GM18873 (cell line): ENCODE data around the gene DHRS11.

Source experiments
- ATAC-seq: cut with Tn5 transposase; IDR thresholded peaks from one replicate; pipeline ENCODE4 v1.9.1; 2021; ENCODE audit warnings: mild to moderate bottlenecking, moderate library complexity, moderate number of reproducible peaks; ENCODE audit not compliant: unreplicated experiment, low FRiP score

The DHRS11 gene

GRCh38 chr17:36591434-36592315, at the start of gene DHRS11:
TSS of gene DHRS11 (plus strand) at chr17:36591879. CDS start at chr17:36592010, 131 bp downstream.
- ATAC-seq = peak; percentile 43

- no peak for ATAC-seq
These were observed 48.9 kb upstream of the DHRS11 start for GRCh38 chr17:36542755-36543154.

- ATAC-seq = peak; percentile 15
These were observed 47.7 kb upstream of the DHRS11 start for GRCh38 chr17:36544044-36544306.

DNA sequence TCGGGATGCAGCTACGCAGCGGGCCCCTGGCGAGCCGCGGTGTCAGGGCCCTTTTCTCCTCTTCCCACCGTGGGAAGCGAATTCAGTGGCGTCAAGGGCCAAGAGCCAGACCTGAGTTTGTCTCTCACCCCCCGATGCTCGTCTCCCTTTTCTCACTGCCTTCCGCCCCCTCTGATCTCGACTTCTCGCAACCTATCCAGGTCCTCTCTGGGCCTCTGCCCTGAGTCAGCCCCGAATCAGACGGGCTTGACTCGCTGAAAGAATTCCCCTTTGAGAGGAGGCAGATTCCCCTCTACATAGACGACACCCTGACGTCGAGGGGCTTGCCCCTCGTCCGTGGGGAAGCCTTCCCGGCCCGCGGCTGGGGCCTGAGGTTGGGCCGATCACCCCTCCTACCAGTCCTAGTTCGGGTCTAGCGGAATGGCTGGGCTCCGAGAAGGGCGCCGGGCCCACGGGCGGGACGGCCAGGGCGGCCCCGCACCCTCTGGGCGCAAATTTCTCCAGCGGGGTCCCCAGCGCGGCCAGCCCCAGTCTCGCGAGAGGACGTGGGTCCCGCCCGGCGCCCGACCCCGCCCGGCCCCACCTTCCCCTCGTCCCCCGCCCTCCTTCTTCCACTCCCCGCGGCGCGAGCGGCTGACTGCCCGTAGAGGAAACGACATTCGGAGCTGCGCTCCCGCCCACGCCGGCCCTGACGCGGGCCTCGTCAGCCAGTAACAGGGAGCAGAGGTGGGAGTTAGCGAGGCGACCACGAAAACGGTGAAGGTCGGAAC, 47.2 kb upstream of the DHRS11 start, which contains the start of gene GGNBP2:
Gene GGNBP2 (plus strand): TSS at position 613 of the 770 bp plus-strand sequence. CDS start 806 bp downstream, outside the sequence.
- ATAC-seq = peak; percentile 35

- no peak for ATAC-seq
These were observed 46.6 kb upstream of the DHRS11 start for GRCh38 chr17:36545077-36545464.

GRCh38 chr17:36545465-36546417, 45.9 kb upstream of the DHRS11 start:
- peak; percentile 54 for ATAC-seq

DNA sequence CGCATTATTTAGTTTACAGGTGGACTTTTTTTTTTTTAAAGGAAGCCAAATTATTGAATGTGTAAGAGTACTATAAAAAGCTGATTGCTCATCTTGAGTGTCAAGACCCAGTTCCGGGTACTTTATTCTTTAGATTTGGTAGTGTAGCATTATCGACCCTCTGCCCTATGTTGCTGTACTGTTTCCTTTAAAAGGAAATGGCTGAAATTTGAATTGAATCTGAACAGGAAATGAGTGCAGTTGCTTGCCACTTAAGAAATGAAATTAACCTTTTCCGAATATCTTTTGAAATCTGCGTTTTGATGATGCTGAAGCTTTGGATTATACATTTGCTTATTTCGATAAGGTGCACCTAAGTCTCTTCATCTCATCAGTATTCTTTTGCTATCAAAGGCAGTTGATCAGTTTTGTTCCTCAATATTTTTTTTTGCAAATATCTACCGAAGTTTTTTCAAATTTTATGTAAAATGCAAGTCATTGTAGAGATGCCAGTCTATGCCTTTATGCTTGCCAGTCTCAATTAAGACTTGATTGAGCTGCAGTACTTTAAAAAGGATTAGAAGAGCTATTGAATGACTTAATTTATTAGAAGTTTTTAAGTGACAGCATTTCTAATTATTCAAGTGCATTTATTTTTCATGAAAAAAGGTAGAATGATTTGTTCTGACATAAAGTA, 45.1 kb upstream of the DHRS11 start:
- no peak for ATAC-seq

DNA sequence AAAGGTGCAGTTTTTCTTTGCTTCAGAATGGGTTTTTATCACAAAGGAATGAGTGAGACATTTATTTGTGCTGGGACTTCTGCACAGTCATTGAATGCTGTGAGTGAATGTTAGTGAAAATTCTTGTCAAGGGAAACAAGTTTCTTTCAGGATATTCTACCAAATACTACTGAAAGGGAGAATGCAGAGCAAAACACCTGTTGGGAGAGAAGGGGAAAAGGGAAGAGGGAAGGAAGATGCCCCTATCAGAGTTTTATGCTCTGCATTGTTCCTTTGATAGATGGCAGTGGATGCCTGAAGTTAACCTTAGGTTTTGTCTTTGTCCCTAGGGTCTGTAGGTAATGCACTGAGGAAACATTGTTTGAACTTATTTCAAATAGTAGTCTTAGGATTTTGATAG, 43.9 kb upstream of the DHRS11 start:
- ATAC-seq = no peak

- no peak for ATAC-seq
These were observed 40.9 kb upstream of the DHRS11 start for GRCh38 chr17:36550491-36551417.

- no peak for ATAC-seq
These were observed 38.2 kb upstream of the DHRS11 start for GRCh38 chr17:36553459-36553858.

DNA sequence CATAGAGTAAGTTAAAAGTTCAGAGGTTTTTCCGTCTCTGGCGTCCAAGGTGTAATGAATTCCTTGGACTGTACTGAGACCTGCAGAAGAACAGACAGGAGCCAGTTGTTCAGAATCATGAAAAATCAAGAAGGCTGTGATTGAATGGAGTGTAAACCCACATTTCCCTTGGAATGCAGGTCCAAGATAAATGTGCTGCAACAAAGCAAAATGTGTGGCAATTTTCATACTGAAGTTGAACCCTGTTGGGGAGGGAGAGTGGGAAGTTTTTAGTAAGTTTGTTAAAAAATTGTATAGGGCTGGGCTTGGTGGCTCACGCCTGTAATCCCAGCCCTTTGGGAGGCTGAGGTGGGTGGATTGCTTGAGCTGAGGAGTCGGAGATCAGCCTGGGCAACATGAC, 25.6 kb upstream of the DHRS11 start:
- no peak for ATAC-seq

- no peak for ATAC-seq
These were observed 16.7 kb upstream of the DHRS11 start for GRCh38 chr17:36575028-36575427.

- no peak for ATAC-seq
These were observed 14.9 kb upstream of the DHRS11 start for GRCh38 chr17:36576793-36577192.

GRCh38 chr17:36578671-36579070, 13.0 kb upstream of the DHRS11 start:
- ATAC-seq = no peak

GRCh38 chr17:36583787-36584186, 7.9 kb upstream of the DHRS11 start:
- ATAC-seq = no peak

DNA sequence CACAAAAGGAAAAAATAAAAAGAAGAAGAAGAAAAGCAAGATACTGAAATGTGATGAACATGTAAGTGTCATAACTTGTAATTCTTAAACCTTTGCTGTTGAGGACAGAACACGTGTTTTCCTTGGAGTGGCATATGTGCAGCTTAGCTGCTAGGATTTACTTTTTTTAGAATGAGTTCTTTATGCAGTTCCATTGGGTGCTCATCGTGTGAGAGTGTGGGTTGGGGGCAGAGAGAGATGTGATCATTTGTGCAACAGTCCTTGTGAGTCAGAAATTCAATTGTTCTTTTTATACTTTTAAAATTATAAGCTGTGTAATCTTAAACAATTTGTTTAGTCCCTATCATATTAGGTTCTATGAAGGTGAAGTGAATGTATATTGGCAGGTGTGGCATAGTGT, 5.5 kb upstream of the DHRS11 start:
- no peak for ATAC-seq

DNA sequence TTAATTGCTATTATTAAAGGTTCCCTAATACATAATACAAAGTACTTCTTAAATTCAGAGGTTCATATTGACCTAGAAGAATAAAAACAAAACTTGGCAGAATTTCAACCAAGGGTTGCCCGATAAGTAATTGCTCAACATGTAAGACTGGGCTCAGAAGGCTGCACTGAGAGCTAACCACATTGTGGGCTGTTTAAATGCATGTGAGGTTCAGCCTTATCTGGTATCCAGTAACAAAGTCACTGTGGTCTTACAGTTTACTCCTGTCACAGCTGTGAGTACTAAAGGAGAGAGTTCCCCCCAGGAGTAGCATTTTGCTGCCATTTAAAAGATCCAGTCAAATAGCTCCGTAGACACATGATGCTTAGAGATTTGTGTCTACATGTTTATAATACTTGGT, 1.6 kb upstream of the DHRS11 start:
- ATAC-seq = no peak

- no peak for ATAC-seq
These were observed 637 bp downstream of the DHRS11 start for GRCh38 chr17:36592316-36592715.

GRCh38 chr17:36592716-36593321, 1.1 kb downstream of the DHRS11 start:
- no peak for ATAC-seq
